ENCODE measurements around the gene CUBN.

CUBN gene

DNA sequence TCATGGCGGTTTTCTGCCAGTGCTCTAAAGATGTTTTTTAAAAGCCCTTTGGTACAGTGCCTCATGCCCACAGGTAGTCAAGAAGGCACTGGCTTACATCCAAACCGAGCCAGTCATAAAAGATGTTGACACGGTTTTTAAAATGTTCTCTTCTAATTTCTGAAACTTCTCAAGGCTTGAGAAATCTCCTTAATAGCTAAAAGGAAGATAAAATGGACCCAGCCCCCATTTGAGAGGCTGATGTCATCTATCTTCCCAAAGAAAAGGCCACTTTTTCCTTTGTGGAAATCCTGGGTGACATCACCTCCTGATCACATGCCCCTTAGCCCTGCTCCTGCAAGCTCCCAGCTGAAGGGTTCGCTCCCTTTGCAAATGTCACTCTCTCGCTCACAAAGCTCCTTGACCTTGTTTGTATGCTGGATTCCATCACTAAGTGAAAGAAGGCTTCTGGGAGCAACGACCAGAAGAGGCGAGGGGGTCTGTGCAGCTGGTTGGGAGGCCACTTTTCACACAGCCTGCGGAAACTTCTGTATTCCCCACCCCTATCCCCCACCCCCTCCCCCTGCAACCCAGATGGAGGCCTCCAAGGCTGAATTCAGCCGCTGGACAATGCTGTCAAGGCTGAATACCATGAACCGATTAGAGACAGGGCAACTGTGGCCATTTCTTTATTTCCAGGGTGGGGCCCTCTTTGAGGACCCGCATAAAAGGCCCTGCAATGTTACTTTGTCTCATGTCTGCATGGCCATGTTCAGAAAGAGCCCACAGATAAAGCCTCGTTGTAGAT is 122.8 kb downstream of the CUBN start (continued):
- TF ChIP-seq ZNF2 (tag by site-specific recombination; IDR thresholded peaks at IDR 0.05) (0 out of 2 replicates have a peak, but pooled peaks have one; percentile 19), ZBTB48 (tag by site-specific recombination; IDR thresholded peaks at IDR 0.05) (peak; percentile 81), ZNF660 (tag by site-specific recombination; IDR thresholded peaks at IDR 0.05) (peak; percentile 88), ZNF341 (tag by site-specific recombination; IDR thresholded peaks at IDR 0.05; ENCODE audit: low read depth) (no peak), TCF7L2 (IDR thresholded peaks at IDR 0.05; ENCODE audit: borderline replicate concordance, low read depth, low read length) (no peak), ZNF16 (tag by site-specific recombination; IDR thresholded peaks at IDR 0.05; ENCODE audit: low read depth) (no peak), PRDM1 (tag by site-specific recombination; IDR thresholded peaks at IDR 0.05) (0 out of 2 replicates have a peak, but pooled peaks have one; percentile 47), ZNF792 (tag by site-specific recombination; IDR thresholded peaks at IDR 0.05) (no peak), IKZF3 (tag by site-specific recombination; IDR thresholded peaks at IDR 0.05) (peak; percentile 71)
- TF ChIP-seq, protein P1, sequence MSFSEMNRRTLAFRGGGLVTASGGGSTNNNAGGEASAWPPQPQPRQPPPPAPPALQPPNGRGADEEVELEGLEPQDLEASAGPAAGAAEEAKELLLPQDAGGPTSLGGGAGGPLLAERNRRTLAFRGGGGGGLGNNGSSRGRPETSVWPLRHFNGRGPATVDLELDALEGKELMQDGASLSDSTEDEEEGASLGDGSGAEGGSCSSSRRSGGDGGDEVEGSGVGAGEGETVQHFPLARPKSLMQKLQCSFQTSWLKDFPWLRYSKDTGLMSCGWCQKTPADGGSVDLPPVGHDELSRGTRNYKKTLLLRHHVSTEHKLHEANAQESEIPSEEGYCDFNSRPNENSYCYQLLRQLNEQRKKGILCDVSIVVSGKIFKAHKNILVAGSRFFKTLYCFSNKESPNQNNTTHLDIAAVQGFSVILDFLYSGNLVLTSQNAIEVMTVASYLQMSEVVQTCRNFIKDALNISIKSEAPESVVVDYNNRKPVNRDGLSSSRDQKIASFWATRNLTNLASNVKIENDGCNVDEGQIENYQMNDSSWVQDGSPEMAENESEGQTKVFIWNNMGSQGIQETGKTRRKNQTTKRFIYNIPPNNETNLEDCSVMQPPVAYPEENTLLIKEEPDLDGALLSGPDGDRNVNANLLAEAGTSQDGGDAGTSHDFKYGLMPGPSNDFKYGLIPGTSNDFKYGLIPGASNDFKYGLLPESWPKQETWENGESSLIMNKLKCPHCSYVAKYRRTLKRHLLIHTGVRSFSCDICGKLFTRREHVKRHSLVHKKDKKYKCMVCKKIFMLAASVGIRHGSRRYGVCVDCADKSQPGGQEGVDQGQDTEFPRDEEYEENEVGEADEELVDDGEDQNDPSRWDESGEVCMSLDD (tag by site-specific recombination; IDR thresholded peaks at IDR 0.05) = no peak
- TF ChIP-seq, protein P2, sequence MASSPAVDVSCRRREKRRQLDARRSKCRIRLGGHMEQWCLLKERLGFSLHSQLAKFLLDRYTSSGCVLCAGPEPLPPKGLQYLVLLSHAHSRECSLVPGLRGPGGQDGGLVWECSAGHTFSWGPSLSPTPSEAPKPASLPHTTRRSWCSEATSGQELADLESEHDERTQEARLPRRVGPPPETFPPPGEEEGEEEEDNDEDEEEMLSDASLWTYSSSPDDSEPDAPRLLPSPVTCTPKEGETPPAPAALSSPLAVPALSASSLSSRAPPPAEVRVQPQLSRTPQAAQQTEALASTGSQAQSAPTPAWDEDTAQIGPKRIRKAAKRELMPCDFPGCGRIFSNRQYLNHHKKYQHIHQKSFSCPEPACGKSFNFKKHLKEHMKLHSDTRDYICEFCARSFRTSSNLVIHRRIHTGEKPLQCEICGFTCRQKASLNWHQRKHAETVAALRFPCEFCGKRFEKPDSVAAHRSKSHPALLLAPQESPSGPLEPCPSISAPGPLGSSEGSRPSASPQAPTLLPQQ (tag by site-specific recombination; IDR thresholded peaks at IDR 0.05) = peak; percentile 47
- TF ChIP-seq, protein P3, sequence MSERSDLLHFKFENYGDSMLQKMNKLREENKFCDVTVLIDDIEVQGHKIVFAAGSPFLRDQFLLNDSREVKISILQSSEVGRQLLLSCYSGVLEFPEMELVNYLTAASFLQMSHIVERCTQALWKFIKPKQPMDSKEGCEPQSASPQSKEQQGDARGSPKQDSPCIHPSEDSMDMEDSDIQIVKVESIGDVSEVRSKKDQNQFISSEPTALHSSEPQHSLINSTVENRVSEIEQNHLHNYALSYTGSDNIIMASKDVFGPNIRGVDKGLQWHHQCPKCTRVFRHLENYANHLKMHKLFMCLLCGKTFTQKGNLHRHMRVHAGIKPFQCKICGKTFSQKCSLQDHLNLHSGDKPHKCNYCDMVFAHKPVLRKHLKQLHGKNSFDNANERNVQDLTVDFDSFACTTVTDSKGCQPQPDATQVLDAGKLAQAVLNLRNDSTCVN (tag by site-specific recombination; optimal IDR thresholded peaks at IDR 0.05) = no peak

DNA sequence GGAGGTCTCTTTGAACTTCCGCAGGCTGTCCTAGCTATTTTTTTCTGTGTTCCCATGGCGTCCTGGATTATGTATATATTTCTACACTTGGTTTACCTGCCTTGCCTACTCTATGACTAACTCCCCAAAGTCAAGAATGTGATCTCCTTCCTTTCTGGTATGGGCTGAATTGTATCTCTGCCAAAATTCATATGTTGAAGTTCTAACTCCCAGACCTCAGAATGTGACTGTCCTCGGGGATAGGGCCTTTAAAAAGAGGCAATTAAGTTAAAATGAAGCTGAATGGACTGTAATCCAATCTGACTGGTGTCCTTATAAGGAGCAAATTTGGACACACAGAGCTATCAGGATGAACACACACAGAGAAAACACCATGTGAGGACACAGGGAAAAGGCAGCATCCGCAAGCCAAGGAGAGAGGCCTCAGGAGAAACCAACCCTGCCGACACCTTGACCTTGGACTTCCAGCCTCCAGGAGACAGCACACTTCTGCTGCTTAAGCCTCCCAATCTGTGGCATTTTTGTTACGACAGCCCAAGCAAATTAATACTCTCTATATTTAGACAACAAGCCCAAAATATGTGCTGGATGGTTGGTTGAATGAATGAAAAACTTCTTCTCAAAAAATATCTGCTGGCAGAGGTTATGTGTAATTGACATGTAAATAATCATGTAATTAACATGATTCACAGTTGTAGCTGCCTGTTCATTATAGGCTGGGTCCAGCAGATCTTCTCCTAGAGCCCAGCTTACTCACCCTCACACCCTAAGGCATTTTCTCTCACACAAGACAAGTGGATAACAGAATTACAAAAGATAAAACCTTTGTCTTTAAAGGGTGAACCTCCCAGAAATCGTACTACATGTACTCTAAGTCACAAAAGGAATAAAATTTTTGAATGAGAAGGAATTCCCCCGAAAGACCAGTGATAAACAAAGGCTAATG is 123.7 kb downstream of the CUBN start:
- ChIA-PET CTCF (interaction anchor here (0.6 to 0.8 kb wide), 4 partner anchors 44 to 737 kb away, joined by 3 read pairs; no protein-coding TSS in a partner anchor), POLR2A (interaction anchor here (1.0 to 3.2 kb wide), 2 partner anchors 18 to 224 kb away, joined by 3 to 20 read pairs; no protein-coding TSS in a partner anchor)
- Histone ChIP-seq H3K36me3 (ENCODE audit: control insufficient read depth in 2 of 2, insufficient read depth in 1 of 2, low read length in 2 of 2) (no peaks in the 10 kb centered on the region), H3K9me3 (ENCODE audit: control insufficient read depth, insufficient read depth, low read depth, low read length) (no peaks in the 10 kb centered on the region), H3K4me3 (ENCODE audit: low read depth, low read length) (no peak overlapping the region), H3K4me1 (ENCODE audit: control insufficient read depth, insufficient read depth, low read length) (peaks cover 10% of the 10 kb centered on the region; the same call in 1 of the 2 replicates), H3K27ac (ENCODE audit: extremely low read depth, low read depth, low read length) (peak overlapping the region; percentile 35)
- TF ChIP-seq ZNF548 (tag by site-specific recombination; IDR thresholded peaks at IDR 0.05) (peak; percentile 100), SETDB1 (IDR thresholded peaks at IDR 0.05; ENCODE audit: insufficient read length, low read length) (peak; percentile 60), FEZF1 (tag by site-specific recombination; IDR thresholded peaks at IDR 0.05) (no peak), ZNF747 (tag by site-specific recombination; IDR thresholded peaks at IDR 0.05) (no peak)
